ENCODE results near the gene COMT. TPM values are rescaled to one million over a fixed set of nuclear protein-coding genes. Genes with fewer than 3 reads are reported as not detected.

The COMT gene
- polyA plus RNA-seq, 4 donors = 103 to 157 (median 124) TPM

DNA sequence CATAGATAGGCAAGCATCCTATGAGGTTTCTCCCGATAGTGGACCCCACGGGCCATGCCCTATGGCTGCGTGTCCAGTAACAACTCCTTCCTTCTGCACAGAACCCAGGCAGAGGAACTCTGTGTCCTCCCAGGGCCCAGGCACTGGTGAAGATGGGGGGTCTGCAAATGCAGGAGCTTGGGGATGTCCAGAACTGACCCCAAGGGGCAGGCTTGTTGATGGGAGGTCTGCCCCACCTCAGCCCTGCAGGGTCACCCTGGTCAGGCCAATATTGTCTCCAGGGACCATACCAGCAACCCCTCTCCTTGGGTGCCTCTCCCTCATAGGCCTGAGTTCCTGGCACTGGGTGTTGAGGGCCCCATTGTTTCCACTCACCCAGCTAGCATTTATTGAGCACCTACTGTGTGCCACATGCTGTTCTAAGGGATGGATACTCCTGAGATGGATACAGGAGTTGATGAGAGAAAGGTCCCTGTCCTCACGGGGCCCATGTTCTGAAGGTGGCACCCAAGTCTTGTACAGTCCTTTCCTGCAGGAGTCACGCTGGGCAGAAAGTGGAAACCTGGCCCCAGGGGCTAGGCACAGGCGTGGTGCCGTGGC is 26.4 kb downstream of the COMT start:
- no peak for DNase-seq (ENCODE audit: low read depth in 4 of 4, low spot score in 2 of 4)

GRCh38 chr22:19968450-19968891 is 26.9 kb downstream of the COMT start:
- DNase-seq (ENCODE audit: low read depth in 4 of 4, low spot score in 2 of 4) = no peak

DNA sequence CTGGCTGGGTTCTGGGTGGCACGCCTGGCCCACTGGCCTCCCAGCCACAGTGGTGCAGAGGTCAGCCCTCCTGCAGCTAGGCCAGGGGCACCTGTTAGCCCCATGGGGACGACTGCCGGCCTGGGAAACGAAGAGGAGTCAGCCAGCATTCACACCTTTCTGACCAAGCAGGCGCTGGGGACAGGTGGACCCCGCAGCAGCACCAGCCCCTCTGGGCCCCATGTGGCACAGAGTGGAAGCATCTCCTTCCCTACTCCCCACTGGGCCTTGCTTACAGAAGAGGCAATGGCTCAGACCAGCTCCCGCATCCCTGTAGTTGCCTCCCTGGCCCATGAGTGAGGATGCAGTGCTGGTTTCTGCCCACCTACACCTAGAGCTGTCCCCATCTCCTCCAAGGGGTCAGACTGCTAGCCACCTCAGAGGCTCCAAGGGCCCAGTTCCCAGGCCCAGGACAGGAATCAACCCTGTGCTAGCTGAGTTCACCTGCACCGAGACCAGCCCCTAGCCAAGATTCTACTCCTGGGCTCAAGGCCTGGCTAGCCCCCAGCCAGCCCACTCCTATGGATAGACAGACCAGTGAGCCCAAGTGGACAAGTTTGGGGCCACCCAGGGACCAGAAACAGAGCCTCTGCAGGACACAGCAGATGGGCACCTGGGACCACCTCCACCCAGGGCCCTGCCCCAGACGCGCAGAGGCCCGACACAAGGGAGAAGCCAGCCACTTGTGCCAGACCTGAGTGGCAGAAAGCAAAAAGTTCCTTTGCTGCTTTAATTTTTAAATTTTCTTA is 27.8 kb downstream of the COMT start:
- DNase-seq (ENCODE audit: low read depth in 4 of 4, low spot score in 2 of 4) = no peak

DNA sequence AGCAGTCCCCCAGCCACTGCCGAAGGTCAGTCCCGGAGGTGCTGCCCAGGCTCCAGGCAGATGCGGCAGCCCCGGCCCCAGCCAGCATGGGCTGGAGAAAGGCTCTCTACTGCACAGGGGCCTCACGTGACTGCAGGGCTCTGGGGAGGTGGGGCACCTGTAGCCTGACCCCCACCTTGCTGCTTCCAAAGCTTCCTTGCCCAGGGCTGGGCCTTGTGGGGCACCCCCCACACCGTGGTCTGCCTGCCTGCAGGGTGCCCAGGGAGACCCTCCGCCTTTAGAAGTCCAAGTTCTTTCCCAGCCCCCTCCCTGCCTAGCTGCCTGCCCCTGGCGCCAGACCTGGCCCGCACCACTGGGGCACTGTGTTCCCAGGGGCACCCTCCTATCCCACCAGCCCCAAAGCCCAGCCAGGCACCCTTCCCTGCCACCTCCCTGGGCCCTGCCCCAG is 28.5 kb downstream of the COMT start:
- DNase-seq (ENCODE audit: low read depth in 4 of 4, low spot score in 2 of 4) = no peak

GRCh38 chr22:19970479-19971275 is 29.1 kb downstream of the COMT start:
- peak in 1 of 4 donors; percentile 25 for DNase-seq (ENCODE audit: low read depth in 4 of 4, low spot score in 2 of 4)

DNA sequence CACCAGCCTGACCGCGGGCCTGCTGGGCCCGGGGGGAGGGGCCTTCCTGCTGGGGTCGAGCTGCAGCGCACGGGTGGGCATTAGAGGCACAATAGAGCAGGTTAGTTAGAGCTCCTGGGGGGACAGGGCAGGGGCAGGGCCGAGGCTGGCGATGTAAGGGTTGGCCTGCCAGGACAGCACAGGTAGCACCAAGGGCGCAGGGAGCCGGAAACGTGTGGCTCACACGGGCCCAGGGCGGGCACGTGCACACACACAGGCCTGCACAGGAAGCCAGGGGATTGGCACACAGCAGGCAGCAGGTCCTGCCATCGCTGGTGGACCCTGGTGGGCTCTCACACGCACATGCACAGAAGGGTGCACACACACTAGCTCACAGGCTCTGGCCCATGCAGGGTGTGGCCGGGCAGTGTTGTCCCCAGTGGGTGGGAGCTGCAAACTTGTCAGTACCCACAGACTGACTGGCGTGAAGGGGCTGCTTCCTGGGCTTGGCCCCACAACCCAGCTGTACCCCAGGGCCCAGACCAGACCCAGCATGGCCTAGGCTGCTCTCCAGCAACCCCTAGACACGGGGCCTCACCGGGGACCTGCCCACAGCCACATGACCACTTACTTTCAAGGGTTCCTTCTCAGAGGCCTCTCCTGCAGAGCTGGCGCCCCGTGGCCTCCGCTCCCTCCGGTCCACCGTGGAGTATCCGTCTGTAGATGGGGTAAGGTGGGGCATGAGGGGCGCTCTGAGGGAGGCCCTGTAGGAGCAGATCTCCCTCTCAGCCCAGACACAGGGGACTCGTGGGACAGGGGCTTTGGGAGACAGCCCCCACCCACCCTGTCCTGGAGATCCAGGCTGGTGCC is 29.9 kb downstream of the COMT start:
- DNase-seq (ENCODE audit: low read depth in 4 of 4, low spot score in 2 of 4) = no peak

DNA sequence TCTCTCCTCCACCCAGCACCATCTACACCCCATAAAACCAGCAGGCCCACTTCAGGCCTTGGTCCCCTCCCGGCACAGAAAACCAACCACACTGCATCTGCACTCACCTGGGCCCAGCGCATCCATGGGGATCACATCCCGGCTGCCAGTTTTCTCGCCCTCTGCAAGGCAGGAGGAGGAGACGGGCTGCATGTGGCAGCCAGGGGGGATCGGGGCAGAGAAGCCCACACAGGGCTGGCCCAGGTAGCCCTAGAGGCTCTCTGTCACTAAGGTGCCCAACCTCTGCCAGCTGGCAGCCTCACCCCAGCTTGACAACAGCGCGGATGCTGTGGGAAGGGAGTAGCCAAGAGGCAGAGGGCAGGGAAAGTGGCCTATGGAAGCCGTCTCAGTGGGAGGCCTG is 30.7 kb downstream of the COMT start:
- no peak for DNase-seq (ENCODE audit: low read depth in 4 of 4, low spot score in 2 of 4)

- DNase-seq (ENCODE audit: low read depth in 4 of 4, low spot score in 2 of 4) = no peak
These were observed 31.3 kb downstream of the COMT start for GRCh38 chr22:19972652-19973550.

GRCh38 chr22:19973551-19974267 is 32.1 kb downstream of the COMT start:
- no peak for DNase-seq (ENCODE audit: low read depth in 4 of 4, low spot score in 2 of 4)

GRCh38 chr22:19974268-19974861 is 32.8 kb downstream of the COMT start:
- DNase-seq (ENCODE audit: low read depth in 4 of 4, low spot score in 2 of 4) = peak in 1 of 4 donors; percentile 49

DNA sequence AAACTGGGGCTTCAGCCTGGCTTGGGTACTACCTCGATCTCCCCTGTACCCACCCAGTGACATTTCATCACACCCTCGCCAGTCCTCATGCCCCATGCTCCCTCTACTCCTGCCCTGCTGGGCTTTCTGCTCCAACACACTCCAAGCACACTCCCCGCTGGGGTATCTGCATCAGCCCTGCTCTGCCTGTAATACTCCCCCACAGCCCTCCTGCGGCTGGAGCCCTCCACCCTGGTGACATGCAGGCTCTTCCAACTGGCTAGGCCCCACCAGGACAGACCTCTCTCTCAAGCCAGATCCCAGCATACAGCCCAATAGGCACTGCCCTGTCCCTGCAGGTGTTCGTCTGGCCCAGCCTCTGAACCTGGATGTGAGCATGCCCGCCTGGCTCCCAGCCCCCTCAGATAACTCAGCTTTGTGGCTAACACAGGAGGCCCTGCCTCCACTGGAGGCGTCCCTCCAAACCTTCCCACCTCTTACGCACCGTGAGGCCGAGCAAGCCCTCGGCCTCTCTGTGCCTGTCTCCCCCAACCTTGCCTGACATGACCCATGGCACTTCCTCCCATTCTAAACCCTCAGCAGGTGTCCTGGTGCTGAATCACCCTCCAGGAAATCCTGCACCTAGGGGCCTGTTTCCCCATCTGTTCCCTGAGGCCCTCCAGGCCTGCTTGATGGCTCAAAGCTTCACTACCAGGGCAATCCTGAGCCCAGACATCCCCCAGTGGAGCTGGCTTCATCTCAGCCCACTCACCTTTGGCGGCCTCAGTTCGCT is 33.5 kb downstream of the COMT start:
- no peak for DNase-seq (ENCODE audit: low read depth in 4 of 4, low spot score in 2 of 4)

- DNase-seq (ENCODE audit: low read depth in 4 of 4, low spot score in 2 of 4) = no peak
These were observed 34.1 kb downstream of the COMT start for GRCh38 chr22:19975707-19976035.

DNA sequence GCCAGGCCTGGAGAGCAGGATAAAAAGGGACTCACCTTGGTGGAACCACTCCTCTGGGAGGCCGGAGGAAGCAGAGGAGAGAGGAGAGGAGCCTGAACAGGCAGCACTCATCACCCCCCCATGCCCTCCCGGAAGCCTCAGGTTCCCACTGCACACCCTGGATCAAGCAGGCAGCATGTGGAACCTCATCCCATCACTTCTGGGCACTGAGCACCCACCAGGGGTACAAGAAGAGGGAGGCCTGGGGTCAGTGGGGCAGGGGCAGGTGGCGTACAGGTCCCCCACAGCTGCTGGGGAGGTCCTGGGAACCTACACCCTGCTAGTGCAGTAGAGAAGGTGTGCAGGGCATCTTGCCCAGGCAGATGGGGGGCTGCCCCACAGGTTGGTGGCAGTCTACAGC is 35.1 kb downstream of the COMT start:
- DNase-seq (ENCODE audit: low read depth in 4 of 4, low spot score in 2 of 4) = no peak

- DNase-seq (ENCODE audit: low read depth in 4 of 4, low spot score in 2 of 4) = no peak
These were observed 36.0 kb downstream of the COMT start for GRCh38 chr22:19977296-19978243.

- no peak for DNase-seq (ENCODE audit: low read depth in 4 of 4, low spot score in 2 of 4)
These were observed 37.2 kb downstream of the COMT start for GRCh38 chr22:19978748-19979147.

DNA sequence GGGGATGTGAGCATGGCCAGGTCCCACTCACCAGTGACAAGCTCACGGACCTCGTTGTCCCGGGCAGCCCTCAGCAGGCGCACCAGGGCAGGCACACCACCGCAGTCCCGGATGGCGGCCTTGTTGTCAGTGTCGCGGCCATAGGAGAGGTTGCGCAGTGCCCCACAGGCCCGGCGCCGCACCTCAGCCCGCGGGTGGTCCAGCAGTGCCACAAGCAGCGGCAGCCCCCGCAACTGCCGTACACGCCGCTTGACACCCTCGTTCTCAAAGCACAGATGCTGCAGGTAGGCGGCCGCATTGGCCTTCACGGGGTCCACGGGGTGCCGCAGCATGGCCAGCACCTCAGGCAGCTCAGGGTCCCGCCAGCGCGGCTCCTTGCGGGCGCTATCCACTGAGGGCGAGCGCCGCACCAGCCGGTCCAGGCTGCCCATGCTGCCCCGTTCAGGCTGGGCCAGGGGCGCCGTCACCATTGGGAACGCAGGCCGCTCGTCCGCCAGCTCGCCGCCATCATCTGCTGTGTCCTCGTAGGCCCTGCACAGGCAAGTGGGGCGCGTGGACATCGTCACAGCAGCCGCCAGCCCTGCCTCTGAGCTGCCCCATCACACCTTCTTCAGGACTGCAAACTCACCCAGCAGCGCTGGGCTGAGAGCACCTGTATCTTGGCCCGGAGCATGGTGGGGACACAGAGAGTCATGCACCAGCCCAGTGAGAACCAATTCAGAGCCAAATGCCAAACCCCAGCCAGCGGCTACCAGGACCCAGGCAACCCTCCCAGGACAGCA is 38.3 kb downstream of the COMT start:
- no peak for DNase-seq (ENCODE audit: low read depth in 4 of 4, low spot score in 2 of 4)

Data from left renal cortex interstitium (tissue), 4 donors.